ENCODE measurements around the gene TMEM120B. TPM values are rescaled to one million over a fixed set of nuclear protein-coding genes. Genes with fewer than 3 reads are reported as not detected.

TMEM120B gene
- total and polyA plus RNA-seq, 2 of the 13 experiments (the other 11 are each of a cell fraction or from before 2014, with no cell fraction given) = 7.1 to 12.9 TPM

- TF ChIP-seq ZNF354B (CRISPR knock-in tag; IDR thresholded peaks at IDR 0.05) (0 out of 2 replicates have a peak, but pooled peaks have one; percentile 14), THAP11 (CRISPR knock-in tag; IDR thresholded peaks at IDR 0.05) (peak; percentile 51; the same call in 1 of the 2 replicates), SOX5 (CRISPR knock-in tag; IDR thresholded peaks at IDR 0.05; ENCODE audit: borderline replicate concordance) (peak; percentile 39; the same call in 1 of the 2 replicates), ZBTB3 (CRISPR knock-in tag; IDR thresholded peaks at IDR 0.05; ENCODE audit: borderline replicate concordance, low read depth) (0 out of 2 replicates have a peak, but pooled peaks have one; percentile 53), PHF8 (CRISPR knock-in tag; IDR thresholded peaks at IDR 0.05) (peak; percentile 71), ARNT2 (CRISPR knock-in tag; IDR thresholded peaks at IDR 0.05; ENCODE audit: low read depth) (peak; percentile 23; the same call in 1 of the 2 replicates), ZNF615 (CRISPR knock-in tag; IDR thresholded peaks at IDR 0.05; ENCODE audit: borderline replicate concordance) (no peak), POLR2G (IDR thresholded peaks at IDR 0.05; ENCODE audit: low read depth, low read length) (peak; percentile 93), ZSCAN12 (CRISPR knock-in tag; IDR thresholded peaks at IDR 0.05) (0 out of 2 replicates have a peak, but pooled peaks have one; percentile 13), IRF2 (CRISPR knock-in tag; IDR thresholded peaks at IDR 0.05) (peak; percentile 59; the same call in 1 of the 2 replicates), ZFP41 (CRISPR knock-in tag; IDR thresholded peaks at IDR 0.05; ENCODE audit: borderline replicate concordance) (peak; percentile 28; the same call in 1 of the 2 replicates), CCDC6 (CRISPR knock-in tag; IDR thresholded peaks at IDR 0.05) (peak; percentile 40; the same call in 1 of the 2 replicates), RFXANK (CRISPR knock-in tag; IDR thresholded peaks at IDR 0.05) (0 out of 2 replicates have a peak, but pooled peaks have one; percentile 55), PITX1 (CRISPR knock-in tag; IDR thresholded peaks at IDR 0.05) (peak; percentile 53; the same call in 1 of the 2 replicates), THAP9 (CRISPR knock-in tag; IDR thresholded peaks at IDR 0.05; ENCODE audit: borderline replicate concordance) (peak; percentile 46; the same call in 1 of the 2 replicates)
- TF ChIP-seq, protein P1, sequence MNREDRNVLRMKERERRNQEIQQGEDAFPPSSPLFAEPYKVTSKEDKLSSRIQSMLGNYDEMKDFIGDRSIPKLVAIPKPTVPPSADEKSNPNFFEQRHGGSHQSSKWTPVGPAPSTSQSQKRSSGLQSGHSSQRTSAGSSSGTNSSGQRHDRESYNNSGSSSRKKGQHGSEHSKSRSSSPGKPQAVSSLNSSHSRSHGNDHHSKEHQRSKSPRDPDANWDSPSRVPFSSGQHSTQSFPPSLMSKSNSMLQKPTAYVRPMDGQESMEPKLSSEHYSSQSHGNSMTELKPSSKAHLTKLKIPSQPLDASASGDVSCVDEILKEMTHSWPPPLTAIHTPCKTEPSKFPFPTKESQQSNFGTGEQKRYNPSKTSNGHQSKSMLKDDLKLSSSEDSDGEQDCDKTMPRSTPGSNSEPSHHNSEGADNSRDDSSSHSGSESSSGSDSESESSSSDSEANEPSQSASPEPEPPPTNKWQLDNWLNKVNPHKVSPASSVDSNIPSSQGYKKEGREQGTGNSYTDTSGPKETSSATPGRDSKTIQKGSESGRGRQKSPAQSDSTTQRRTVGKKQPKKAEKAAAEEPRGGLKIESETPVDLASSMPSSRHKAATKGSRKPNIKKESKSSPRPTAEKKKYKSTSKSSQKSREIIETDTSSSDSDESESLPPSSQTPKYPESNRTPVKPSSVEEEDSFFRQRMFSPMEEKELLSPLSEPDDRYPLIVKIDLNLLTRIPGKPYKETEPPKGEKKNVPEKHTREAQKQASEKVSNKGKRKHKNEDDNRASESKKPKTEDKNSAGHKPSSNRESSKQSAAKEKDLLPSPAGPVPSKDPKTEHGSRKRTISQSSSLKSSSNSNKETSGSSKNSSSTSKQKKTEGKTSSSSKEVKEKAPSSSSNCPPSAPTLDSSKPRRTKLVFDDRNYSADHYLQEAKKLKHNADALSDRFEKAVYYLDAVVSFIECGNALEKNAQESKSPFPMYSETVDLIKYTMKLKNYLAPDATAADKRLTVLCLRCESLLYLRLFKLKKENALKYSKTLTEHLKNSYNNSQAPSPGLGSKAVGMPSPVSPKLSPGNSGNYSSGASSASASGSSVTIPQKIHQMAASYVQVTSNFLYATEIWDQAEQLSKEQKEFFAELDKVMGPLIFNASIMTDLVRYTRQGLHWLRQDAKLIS (CRISPR knock-in tag; IDR thresholded peaks at IDR 0.05) = peak; percentile 77; the same call in 1 of the 2 replicates
- TF ChIP-seq, protein P2, sequence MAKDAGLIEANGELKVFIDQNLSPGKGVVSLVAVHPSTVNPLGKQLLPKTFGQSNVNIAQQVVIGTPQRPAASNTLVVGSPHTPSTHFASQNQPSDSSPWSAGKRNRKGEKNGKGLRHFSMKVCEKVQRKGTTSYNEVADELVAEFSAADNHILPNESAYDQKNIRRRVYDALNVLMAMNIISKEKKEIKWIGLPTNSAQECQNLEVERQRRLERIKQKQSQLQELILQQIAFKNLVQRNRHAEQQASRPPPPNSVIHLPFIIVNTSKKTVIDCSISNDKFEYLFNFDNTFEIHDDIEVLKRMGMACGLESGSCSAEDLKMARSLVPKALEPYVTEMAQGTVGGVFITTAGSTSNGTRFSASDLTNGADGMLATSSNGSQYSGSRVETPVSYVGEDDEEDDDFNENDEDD (CRISPR knock-in tag; IDR thresholded peaks at IDR 0.05; ENCODE audit: borderline replicate concordance) = peak; percentile 62; the same call in 1 of the 2 replicates
- TF ChIP-seq, protein P3, sequence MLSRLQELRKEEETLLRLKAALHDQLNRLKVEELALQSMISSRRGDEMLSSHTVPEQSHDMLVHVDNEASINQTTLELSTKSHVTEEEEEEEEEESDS (CRISPR knock-in tag; IDR thresholded peaks at IDR 0.05; ENCODE audit: borderline replicate concordance) = 0 out of 2 replicates have a peak, but pooled peaks have one; percentile 53
- TF ChIP-seq, protein P4, sequence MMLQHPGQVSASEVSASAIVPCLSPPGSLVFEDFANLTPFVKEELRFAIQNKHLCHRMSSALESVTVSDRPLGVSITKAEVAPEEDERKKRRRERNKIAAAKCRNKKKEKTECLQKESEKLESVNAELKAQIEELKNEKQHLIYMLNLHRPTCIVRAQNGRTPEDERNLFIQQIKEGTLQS (CRISPR knock-in tag; IDR thresholded peaks at IDR 0.05) = 0 out of 2 replicates have a peak, but pooled peaks have one; percentile 10
Measured at GRCh38 chr12:121802843-121803698, 90.5 kb downstream of the TMEM120B start (continued).
